ENCODE data around the gene REXO2. TPM values are rescaled to one million over a fixed set of nuclear protein-coding genes. Genes with fewer than 3 reads are reported as not detected.

REXO2 gene
- total and polyA plus RNA-seq, 2 of the 8 experiments (the other 6 are each of a cell fraction or from before 2014, with no cell fraction given): 111 to 114 TPM

- H3K27ac ChIP-seq (ENCODE audit: low read depth, low read length): no peak overlapping the region
- no peaks in the 10 kb centered on the region; a peak in 1 of 7 replicates for H3K4me1 ChIP-seq (replicated peaks in 1 of 4; ENCODE audit: control insufficient read depth in 3 of 4, insufficient read depth in 4 of 4, low read length in 3 of 4)
- H3K14ac ChIP-seq (ENCODE audit: insufficient read length): no peak overlapping the region
- H3K79me2 ChIP-seq (ENCODE audit: control insufficient read depth in 1 of 2, insufficient read depth in 2 of 2, low read length in 2 of 2): peaks cover 0 to 24% of the 10 kb centered on the region in 2 experiments; a peak in 2 of 4 replicates
- no peak overlapping the region for H3K18ac ChIP-seq (ENCODE audit: extremely low read depth, low read length)
- no peak overlapping the region for H2AFZ ChIP-seq (ENCODE audit: low read length)
- H3K36me3 ChIP-seq (ENCODE audit: control insufficient read depth in 2 of 4, insufficient read depth in 4 of 4, low read length in 3 of 4): no peaks in the 10 kb centered on the region; a peak in 1 of 8 replicates
- no peak overlapping the region for H2BK5ac ChIP-seq (ENCODE audit: low read depth, low read length)
- H2BK20ac ChIP-seq (ENCODE audit: low read length): no peak overlapping the region
- no peaks in the 10 kb centered on the region for H3K9me3 ChIP-seq (ENCODE audit: insufficient read depth in 2 of 2, low read depth in 1 of 2, low read length in 1 of 2)
- H4K5ac ChIP-seq (ENCODE audit: insufficient read length, low read depth, low read length): no peak overlapping the region
- H3K79me1 ChIP-seq (ENCODE audit: low read depth, low read length): no peaks in the 10 kb centered on the region
- POLR2A ChIA-PET (ENCODE audit: partially characterized antibody): no interaction called here
- H2BK120ac ChIP-seq (replicated peaks; ENCODE audit: low read depth, low read length): no peak overlapping the region
- no peak overlapping the region for H3K4ac ChIP-seq (replicated peaks; ENCODE audit: insufficient read length, low read depth, low read length)
- CTCF ChIA-PET (ENCODE audit: partially characterized antibody): interaction anchor here (1.5 to 2.5 kb wide), 2 partner anchors 11 to 50 kb away, joined by 3 to 14 read pairs; no protein-coding TSS in a partner anchor
- no peak overlapping the region for H2AK5ac ChIP-seq (ENCODE audit: low read depth, low read length)
- no peak for DNase-seq (ENCODE audit: low read depth in 1 of 2, low spot score in 2 of 2)
- H3K9ac ChIP-seq (replicated peaks in 1 of 4; ENCODE audit: extremely low read depth in 1 of 4, low read depth in 3 of 4, low read length in 3 of 4): no peak overlapping the region
- FAIRE-seq: no peak
- no peaks in the 10 kb centered on the region for H3K27me3 ChIP-seq (replicated peaks in 1 of 4; ENCODE audit: control insufficient read depth in 3 of 4, extremely low read depth in 1 of 4, insufficient read depth in 3 of 4, low read length in 3 of 4)
- no peak overlapping the region for H2BK12ac ChIP-seq (ENCODE audit: low read depth, low read length)
- no peak overlapping the region for H3K4me3 ChIP-seq (ENCODE audit: extremely low read depth in 1 of 4, insufficient read depth in 2 of 4, low read depth in 3 of 4, low read length in 4 of 4)
- H3K23ac ChIP-seq (ENCODE audit: insufficient read length): no peak overlapping the region
- no peak overlapping the region for H3K4me2 ChIP-seq (ENCODE audit: insufficient read depth in 1 of 2, low read depth in 2 of 2, low read length in 2 of 2)
- no peak overlapping the region for H4K8ac ChIP-seq (ENCODE audit: extremely low read depth, insufficient read depth, low read length)
- H3K56ac ChIP-seq (replicated peaks; ENCODE audit: insufficient read length, low read depth, low read length): no peak overlapping the region
- peaks cover 8% of the 10 kb centered on the region; the same call in 1 of the 2 replicates for H3K23me2 ChIP-seq (ENCODE audit: low read depth, low read length)
- H4K20me1 ChIP-seq (replicated peaks in 1 of 2; ENCODE audit: control insufficient read depth in 1 of 2, insufficient read depth in 2 of 2, low read length in 2 of 2): no peaks in the 10 kb centered on the region
- no peak overlapping the region for H4K91ac ChIP-seq (replicated peaks; ENCODE audit: insufficient read length, low read length)
- no peak overlapping the region for H2BK15ac ChIP-seq (ENCODE audit: low read length)
- TF ChIP-seq CHD7 (IDR thresholded peaks at IDR 0.05; ENCODE audit: insufficient replicate concordance, low read length): no peak
Measured at GRCh38 chr11:114396916-114397315, 42.4 kb upstream of the REXO2 start.

Data from H1 (cell line).